Naive thymus-derived CD8-positive, alpha-beta T cell (primary cell): ENCODE data around the gene HDAC4. TPM values are rescaled to one million over a fixed set of nuclear protein-coding genes. Genes with fewer than 3 reads are reported as not detected.
A peak's percentile ranks its signal among the peaks of the same experiment; 100 is the strongest.

Experiments
- ATAC-seq, 2 donors: fragments of 150-1000 bp; cut with Tn5 transposase in 1 of 2; sonication (Bioruptor Pico), chemical (Tn5 transposase) in 1 of 2; 1 replicate in 1 of 2; 2 replicates in 1 of 2; pipeline ENCODE4 v1.10.0; 2021; ENCODE audit warnings: mild to moderate bottlenecking in 2 of 2, moderate library complexity in 2 of 2
- POLR2A ChIA-PET: fragments of 350-600 bp; sonication (Branson Sonifier 250); formaldehyde crosslinking; loops from one replicate; lab custom pipeline; 2021; ENCODE audit warnings: antibody characterized with exemption; lab: Charles Lee
- DNase-seq, 10 donors: peaks; one replicate each; pipeline versions ENCODE4 v3.0.0 to v3.0.0-alpha.2; 2020 to 2022
- H3K27ac Mint-ChIP-seq, 10 donors: one replicate each; pipeline ENCODE4 v1.8.0; 2020 to 2022; ENCODE audit warnings: mild to moderate bottlenecking in 10 of 10, mixed read lengths in 10 of 10, moderate library complexity in 4 of 10, inconsistent platforms in 1 of 10
- H3K27me3 Mint-ChIP-seq, 5 donors: one replicate each; pipeline ENCODE4 v1.8.0; 2021 to 2022; ENCODE audit warnings: mixed read lengths in 5 of 5
- H3K36me3 Mint-ChIP-seq, 3 donors: one replicate each; pipeline ENCODE4 v1.8.0; 2020 to 2022; ENCODE audit warnings: mixed read lengths in 3 of 3, mild to moderate bottlenecking in 2 of 3, inconsistent platforms in 1 of 3
- H3K4me1 Mint-ChIP-seq, 4 donors: one replicate each; pipeline ENCODE4 v1.8.0; 2021 to 2022; ENCODE audit warnings: mixed read lengths in 4 of 4
- H3K4me3 Mint-ChIP-seq, 10 donors: one replicate each; pipeline ENCODE4 v1.8.0; 2020 to 2022; ENCODE audit warnings: mild to moderate bottlenecking in 10 of 10, mixed read lengths in 10 of 10, moderate library complexity in 6 of 10, inconsistent platforms in 1 of 10
- H3K9me3 Mint-ChIP-seq, 9 donors: one replicate each; pipeline ENCODE4 v1.8.0; 2020 to 2022; ENCODE audit warnings: mixed read lengths in 9 of 9, mild to moderate bottlenecking in 3 of 9, inconsistent platforms in 1 of 9, moderate library complexity in 1 of 9
- polyA plus RNA-seq, 3 donors: library from polyadenylated mRNA; unstranded; fragments of 300-500 nt; fragmentation: Illumina TruSeq; gene quantifications; one replicate each; pipeline ENCODE4 v1.2.3, GENCODE V29; 2021
- total RNA-seq, 8 experiments: library from RNA in 2 of 8; stranded (reverse) in 2 of 8; gene quantifications; one replicate each; pipeline ENCODE4 v1.2.3 and lab custom pipeline; 2021 to 2026

HDAC4 gene
- total and polyA plus RNA-seq, 5 experiments from 2014 or later: 2.8 to 37.3 (median 10.1) TPM

- Mint-ChIP-seq H3K9me3 (peaks cover 0 to 1% (median 0%) of the 10 kb centered on the region in 9 donors), H3K4me3 (peak overlapping the region in 5 of 10 donors; percentile 15 to 65 (median 47)), H3K27ac (peak overlapping the region in 8 of 10 donors; percentile 31 to 95 (median 86)), H3K4me1 (peaks cover 11 to 28% (median 25%) of the 10 kb centered on the region in 4 donors), H3K36me3 (peaks cover 0 to 58% (median 18%) of the 10 kb centered on the region in 3 donors), H3K27me3 (no peaks in the 10 kb centered on the region)
- DNase-seq: peak in 1 of 10 donors; percentile 43
- POLR2A ChIA-PET: interaction anchor here (0.9 kb wide), 1 partner anchor 57 kb away, joined by 3 read pairs; no protein-coding TSS in a partner anchor
- ATAC-seq: no peak
Measured at GRCh38 chr2:239165206-239165831, 235.5 kb downstream of the HDAC4 start.

DNA sequence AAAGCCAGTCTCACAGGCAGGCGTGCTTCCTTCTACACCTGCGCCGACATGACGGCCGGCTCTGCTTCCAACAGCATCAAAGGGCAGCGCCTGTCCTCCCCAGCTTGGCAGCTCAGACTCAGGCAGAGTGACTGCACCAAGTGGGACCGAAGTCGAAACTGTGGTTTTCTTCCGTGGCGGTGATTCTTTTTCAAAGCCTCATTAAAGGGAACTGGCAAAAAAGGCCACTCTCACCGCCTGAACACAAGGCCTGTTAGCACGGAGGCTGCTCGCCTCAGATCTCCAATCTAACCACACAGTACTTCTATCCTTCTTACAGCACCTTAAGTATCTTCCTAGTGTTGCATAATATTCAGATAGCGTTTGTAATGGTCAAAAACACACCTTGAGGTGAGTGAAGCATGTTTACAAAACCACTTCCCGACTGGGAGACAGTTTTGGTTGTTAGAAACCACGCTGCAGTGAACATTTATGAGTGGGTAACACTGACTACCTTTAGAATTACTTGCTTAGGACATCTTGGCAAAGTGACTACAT, 236.4 kb downstream of the HDAC4 start:
- Mint-ChIP-seq H3K27me3 (no peaks in the 10 kb centered on the region), H3K9me3 (peaks cover 0 to 2% (median 0%) of the 10 kb centered on the region in 9 donors), H3K4me1 (peaks cover 14 to 34% (median 25%) of the 10 kb centered on the region in 4 donors), H3K27ac (peak overlapping the region; percentile 79 to 95 (median 89)), H3K4me3 (peak overlapping the region; percentile 38 to 82 (median 62)), H3K36me3 (peaks cover 0 to 58% (median 14%) of the 10 kb centered on the region in 3 donors)
- POLR2A ChIA-PET: no interaction called here
- DNase-seq (peak in 5 of 10 donors; percentile 12 to 55 (median 30)), ATAC-seq (peak; percentile 76 to 85)

GRCh38 chr2:239163688-239164334, 237.0 kb downstream of the HDAC4 start:
- H3K9me3 Mint-ChIP-seq: peaks cover 0 to 2% (median 0%) of the 10 kb centered on the region in 9 donors
- peaks cover 17 to 34% (median 27%) of the 10 kb centered on the region in 4 donors for H3K4me1 Mint-ChIP-seq
- H3K36me3 Mint-ChIP-seq: peaks cover 0 to 56% (median 10%) of the 10 kb centered on the region in 3 donors
- DNase-seq (peak in 1 of 10 donors; percentile 56), ATAC-seq (peak; percentile 20 to 21)
- POLR2A ChIA-PET: no interaction called here
- H3K27ac Mint-ChIP-seq: peak overlapping the region; percentile 79 to 95 (median 89)
- H3K4me3 Mint-ChIP-seq: peak overlapping the region; percentile 38 to 82 (median 62)
- no peaks in the 10 kb centered on the region for H3K27me3 Mint-ChIP-seq

- Mint-ChIP-seq H3K9me3 (peaks cover 0 to 2% (median 0%) of the 10 kb centered on the region in 9 donors), H3K4me3 (peak overlapping the region in 3 of 10 donors; percentile 67 to 73 (median 68)), H3K27me3 (no peaks in the 10 kb centered on the region), H3K4me1 (peaks cover 18 to 34% (median 27%) of the 10 kb centered on the region in 4 donors), H3K27ac (peak overlapping the region in 5 of 10 donors; percentile 87 to 95 (median 90)), H3K36me3 (peaks cover 0 to 55% (median 10%) of the 10 kb centered on the region in 3 donors)
- POLR2A ChIA-PET: no interaction called here
- ATAC-seq (no peak), DNase-seq (peak in 1 of 10 donors; percentile 53)
Measured at GRCh38 chr2:239162976-239163687, 237.7 kb downstream of the HDAC4 start.

DNA sequence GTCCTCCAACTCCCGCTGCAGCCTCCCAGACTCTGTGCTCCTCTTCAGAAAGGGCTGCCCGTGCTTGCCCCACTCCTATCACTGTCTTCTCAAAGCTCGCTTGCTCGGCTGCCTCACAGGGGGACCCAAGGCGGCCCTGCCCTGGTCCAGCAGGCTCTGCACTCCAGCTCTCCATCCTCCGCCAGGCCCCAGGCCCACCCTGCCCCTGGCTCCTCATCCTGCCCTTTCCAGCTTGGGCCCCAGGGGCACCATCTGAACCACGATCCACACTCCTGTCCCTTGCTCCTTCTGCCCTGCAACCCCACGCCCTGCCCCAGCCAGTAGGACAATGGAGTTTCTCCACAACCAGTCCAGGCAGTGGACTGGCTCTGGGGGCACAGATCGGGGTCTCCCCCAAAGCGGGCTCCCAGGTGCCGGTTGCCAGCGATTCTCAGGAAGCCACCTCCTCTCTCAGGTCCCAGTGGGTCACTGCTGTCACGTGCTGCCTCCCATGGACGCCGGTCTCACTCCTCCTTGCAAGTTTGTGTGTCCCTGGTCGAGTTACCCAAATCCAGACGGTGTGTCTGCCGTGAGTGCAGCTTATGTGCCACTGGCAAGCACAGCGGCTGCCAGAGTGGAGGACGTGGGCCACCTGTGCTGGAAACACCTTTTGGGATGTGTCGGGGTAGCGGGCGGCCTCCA, 238.5 kb downstream of the HDAC4 start:
- ATAC-seq (no peak), DNase-seq (peak in 1 of 10 donors; percentile 46)
- POLR2A ChIA-PET: interaction anchor here (0.6 kb wide), 1 partner anchor 239 kb away, joined by 3 read pairs; the partner anchor contains the start of gene HDAC4

DNA sequence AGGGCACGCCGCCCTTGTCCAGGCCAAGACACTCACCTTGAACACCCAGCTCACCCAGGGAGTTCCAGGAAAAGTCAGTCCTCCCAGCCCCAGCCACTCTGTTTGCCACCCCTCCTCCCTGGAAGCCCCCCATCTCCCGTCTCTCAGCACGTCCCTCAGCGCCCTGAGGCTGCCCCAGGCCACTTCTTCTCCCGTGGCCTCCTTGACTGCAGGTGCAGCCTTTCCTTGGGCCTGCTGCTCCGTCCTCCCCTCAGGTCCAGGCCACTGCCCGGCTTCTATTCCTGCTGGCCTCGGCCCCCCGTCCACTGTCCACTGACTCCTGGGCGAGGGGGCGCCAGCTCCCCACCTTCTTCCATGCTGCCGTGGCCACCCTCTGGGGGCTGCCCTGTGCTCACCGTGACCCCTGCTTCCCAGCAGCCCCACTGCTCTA, 239.1 kb downstream of the HDAC4 start:
- H3K27ac Mint-ChIP-seq: peak overlapping the region in 4 of 10 donors; percentile 24 to 76 (median 28)
- no peak for ATAC-seq
- peaks cover 0 to 2% (median 0%) of the 10 kb centered on the region in 9 donors for H3K9me3 Mint-ChIP-seq
- H3K36me3 Mint-ChIP-seq: peaks cover 0 to 49% (median 10%) of the 10 kb centered on the region in 3 donors
- H3K4me3 Mint-ChIP-seq: no peak overlapping the region
- DNase-seq: peak in 1 of 10 donors; percentile 45
- H3K4me1 Mint-ChIP-seq: peaks cover 18 to 34% (median 27%) of the 10 kb centered on the region in 4 donors
- H3K27me3 Mint-ChIP-seq: no peaks in the 10 kb centered on the region
- POLR2A ChIA-PET: interaction anchor here (0.6 kb wide), 1 partner anchor 239 kb away, joined by 3 read pairs; the partner anchor contains the start of gene HDAC4

More for the DNA sequence above, 238.5 kb downstream of the HDAC4 start:
- H3K36me3 Mint-ChIP-seq: peaks cover 0 to 48% (median 10%) of the 10 kb centered on the region in 3 donors
- H3K9me3 Mint-ChIP-seq: peaks cover 0 to 2% (median 0%) of the 10 kb centered on the region in 9 donors
- peaks cover 18 to 34% (median 27%) of the 10 kb centered on the region in 4 donors for H3K4me1 Mint-ChIP-seq
- H3K4me3 Mint-ChIP-seq: no peak overlapping the region
- H3K27me3 Mint-ChIP-seq: no peaks in the 10 kb centered on the region
- H3K27ac Mint-ChIP-seq: peak overlapping the region in 4 of 10 donors; percentile 43 to 81 (median 55)

DNA sequence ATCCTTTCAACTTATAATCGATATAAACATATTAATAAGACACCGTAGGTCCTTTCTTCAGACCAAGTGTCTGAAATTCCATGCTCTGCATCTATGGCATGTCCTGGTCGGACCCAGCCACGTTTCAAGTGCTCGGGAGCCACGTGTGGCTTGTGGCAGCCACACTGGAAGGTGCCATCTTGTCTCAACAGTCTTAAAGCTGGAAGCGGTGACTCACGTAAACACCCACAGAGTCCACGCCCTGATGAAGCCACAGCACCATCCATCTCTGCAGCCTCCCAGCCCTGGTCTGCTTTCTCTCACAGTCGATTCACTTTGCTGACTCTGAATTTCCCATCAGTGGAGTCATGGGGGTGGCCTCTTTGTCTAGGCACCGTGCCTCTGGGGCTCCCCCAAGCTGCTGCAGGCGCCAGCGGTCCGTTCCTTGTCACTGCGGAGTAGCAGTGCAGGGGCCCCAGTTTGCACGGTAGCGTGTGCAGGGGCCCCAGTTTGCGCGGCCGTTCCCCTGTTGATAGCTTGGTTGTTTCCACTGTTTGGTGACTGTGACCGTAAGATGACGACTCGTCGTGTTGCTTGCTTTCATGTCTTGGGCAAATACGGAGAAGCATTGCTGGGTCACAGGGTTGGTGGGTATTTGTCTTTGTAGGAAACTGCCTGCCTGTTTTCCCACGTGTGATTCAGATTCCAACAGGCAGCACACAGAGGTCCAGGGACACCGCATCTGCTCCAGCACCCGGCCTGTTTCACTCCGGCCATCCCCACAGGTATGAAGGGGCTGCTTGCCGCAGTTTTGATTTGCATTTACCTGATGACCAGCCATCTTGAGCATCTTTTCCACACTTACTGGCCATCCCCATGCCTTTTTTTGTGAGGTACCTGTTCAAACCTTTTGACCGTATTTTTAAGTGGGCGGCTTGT, 240.3 kb downstream of the HDAC4 start:
- peaks cover 0 to 53% (median 19%) of the 10 kb centered on the region in 3 donors for H3K36me3 Mint-ChIP-seq
- H3K27ac Mint-ChIP-seq: peak overlapping the region in 1 of 10 donors; percentile 44
- ATAC-seq: no peak
- POLR2A ChIA-PET: no interaction called here
- peaks cover 19 to 34% (median 27%) of the 10 kb centered on the region in 4 donors for H3K4me1 Mint-ChIP-seq
- no peak overlapping the region for H3K4me3 Mint-ChIP-seq
- peak in 1 of 10 donors; percentile 18 for DNase-seq
- H3K27me3 Mint-ChIP-seq: no peaks in the 10 kb centered on the region
- peaks cover 0 to 2% (median 0%) of the 10 kb centered on the region in 9 donors for H3K9me3 Mint-ChIP-seq

- Mint-ChIP-seq H3K4me3 (no peak overlapping the region), H3K9me3 (peaks cover 0 to 2% (median 0%) of the 10 kb centered on the region in 9 donors), H3K4me1 (peaks cover 14 to 25% (median 18%) of the 10 kb centered on the region in 4 donors), H3K36me3 (peaks cover 0 to 56% (median 22%) of the 10 kb centered on the region in 3 donors), H3K27me3 (no peaks in the 10 kb centered on the region), H3K27ac (peak overlapping the region in 5 of 10 donors; percentile 25 to 77 (median 44))
- POLR2A ChIA-PET: no interaction called here
- DNase-seq: no peak
- ATAC-seq: no peak
Measured at GRCh38 chr2:239159476-239159911, 241.3 kb downstream of the HDAC4 start.

DNA sequence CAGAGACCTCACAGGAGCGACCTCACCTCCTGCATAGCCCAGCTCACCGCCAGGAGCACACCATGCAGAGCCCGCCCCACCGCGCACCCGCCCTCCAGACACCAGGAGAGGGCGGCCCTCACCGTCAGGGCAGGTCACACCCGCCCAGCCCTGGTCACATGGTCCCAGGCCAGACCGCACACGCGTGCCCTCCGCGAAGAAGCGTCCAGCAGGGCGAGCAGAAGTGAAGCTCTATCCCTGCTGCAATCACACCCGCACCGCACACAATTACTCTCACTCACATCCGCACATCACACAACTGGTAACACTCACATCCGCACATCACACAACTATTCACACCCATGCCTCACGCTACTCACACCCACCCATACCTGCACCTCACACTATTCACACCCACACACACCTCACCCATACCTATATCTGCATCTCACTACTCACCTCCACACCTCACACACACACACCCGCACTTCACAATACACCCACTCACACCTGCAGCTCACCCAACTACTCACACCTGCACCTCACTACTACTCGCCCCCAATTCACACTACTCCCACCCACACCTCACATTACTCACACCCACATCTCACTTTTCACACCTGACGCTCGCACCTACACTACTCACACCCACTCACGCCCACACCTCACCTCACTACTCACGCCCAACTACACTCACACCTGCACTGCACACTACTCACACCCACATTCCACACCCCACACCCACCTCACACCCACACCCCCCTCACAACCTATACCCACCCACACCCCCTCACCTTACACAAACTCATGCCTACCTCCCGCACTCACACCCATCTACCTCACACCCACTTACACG, 242.0 kb downstream of the HDAC4 start:
- Mint-ChIP-seq H3K27me3 (no peaks in the 10 kb centered on the region), H3K4me3 (peak overlapping the region in 1 of 10 donors; percentile 57), H3K27ac (peak overlapping the region in 4 of 10 donors; percentile 29 to 76 (median 56)), H3K9me3 (peaks cover 0 to 2% (median 0%) of the 10 kb centered on the region in 9 donors), H3K4me1 (peaks cover 12 to 18% (median 15%) of the 10 kb centered on the region in 4 donors), H3K36me3 (peaks cover 0 to 61% (median 28%) of the 10 kb centered on the region in 3 donors)
- DNase-seq (no peak), ATAC-seq (no peak)
- POLR2A ChIA-PET: no interaction called here

DNA sequence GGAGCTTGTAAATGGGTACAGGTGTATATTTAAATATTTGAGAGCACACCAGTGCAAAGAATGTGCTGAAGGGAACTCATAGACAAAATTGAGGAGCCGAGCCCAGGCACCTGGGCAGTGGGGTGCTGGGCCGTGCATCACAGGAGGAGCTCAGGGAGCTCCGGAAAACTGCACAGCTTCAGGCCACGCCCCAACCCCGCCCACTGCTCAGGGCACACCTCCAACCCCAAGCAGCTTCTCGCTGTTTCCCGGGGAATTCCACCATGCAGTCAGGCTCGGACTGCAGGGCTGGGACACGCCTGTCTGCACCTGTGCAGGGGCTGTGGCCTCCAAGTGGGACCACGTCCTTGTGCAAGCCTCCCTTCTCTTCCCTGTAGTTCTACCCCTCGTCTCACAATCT, 243.0 kb downstream of the HDAC4 start:
- H3K27ac Mint-ChIP-seq: no peak overlapping the region
- peaks cover 4 to 15% (median 12%) of the 10 kb centered on the region in 4 donors for H3K4me1 Mint-ChIP-seq
- no peaks in the 10 kb centered on the region for H3K27me3 Mint-ChIP-seq
- POLR2A ChIA-PET: interaction anchor here (0.6 kb wide), 1 partner anchor 196 kb away, joined by 4 read pairs; no protein-coding TSS in a partner anchor
- DNase-seq (no peak), ATAC-seq (no peak)
- H3K9me3 Mint-ChIP-seq: peaks cover 0 to 2% (median 0%) of the 10 kb centered on the region in 9 donors
- no peak overlapping the region for H3K4me3 Mint-ChIP-seq
- peaks cover 3 to 60% (median 37%) of the 10 kb centered on the region in 3 donors for H3K36me3 Mint-ChIP-seq
